ENCODE measurements around the gene KLHL1. TPM values are rescaled to one million over a fixed set of nuclear protein-coding genes. Genes with fewer than 3 reads are reported as not detected.

The KLHL1 gene
- total RNA-seq, 1 donor from 2014 or later: 0.14 TPM

DNA sequence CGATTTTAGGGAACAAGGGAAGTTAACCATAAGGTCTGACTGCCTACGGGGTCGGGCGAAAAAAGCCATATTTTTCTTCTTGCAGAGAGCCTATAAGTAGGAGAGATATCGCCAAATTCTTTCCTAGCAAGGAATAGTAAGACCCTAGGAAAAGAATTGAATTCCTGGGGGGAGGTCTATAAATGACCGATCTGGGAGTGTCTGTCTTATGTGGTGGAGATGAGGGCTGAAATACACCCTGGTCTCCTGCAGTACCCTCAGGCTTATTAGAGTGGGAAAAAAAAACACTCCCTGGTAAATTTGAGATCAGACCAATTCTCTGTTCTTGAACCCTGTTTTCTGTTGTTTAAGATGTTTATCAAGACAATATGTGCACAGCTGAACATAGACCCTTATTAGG is 448.1 kb downstream of the KLHL1 start:
- TF ChIP-seq, protein P1, sequence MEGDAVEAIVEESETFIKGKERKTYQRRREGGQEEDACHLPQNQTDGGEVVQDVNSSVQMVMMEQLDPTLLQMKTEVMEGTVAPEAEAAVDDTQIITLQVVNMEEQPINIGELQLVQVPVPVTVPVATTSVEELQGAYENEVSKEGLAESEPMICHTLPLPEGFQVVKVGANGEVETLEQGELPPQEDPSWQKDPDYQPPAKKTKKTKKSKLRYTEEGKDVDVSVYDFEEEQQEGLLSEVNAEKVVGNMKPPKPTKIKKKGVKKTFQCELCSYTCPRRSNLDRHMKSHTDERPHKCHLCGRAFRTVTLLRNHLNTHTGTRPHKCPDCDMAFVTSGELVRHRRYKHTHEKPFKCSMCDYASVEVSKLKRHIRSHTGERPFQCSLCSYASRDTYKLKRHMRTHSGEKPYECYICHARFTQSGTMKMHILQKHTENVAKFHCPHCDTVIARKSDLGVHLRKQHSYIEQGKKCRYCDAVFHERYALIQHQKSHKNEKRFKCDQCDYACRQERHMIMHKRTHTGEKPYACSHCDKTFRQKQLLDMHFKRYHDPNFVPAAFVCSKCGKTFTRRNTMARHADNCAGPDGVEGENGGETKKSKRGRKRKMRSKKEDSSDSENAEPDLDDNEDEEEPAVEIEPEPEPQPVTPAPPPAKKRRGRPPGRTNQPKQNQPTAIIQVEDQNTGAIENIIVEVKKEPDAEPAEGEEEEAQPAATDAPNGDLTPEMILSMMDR (conservative IDR thresholded peaks at IDR 0.05): no peak
- DNase-seq (ENCODE audit: extremely low spot score, unreplicated experiment): no peak
- H3K27ac Mint-ChIP-seq: no peak overlapping the region
- no peak overlapping the region for H3K4me3 Mint-ChIP-seq
- no peaks in the 10 kb centered on the region for H3K36me3 Mint-ChIP-seq
- H3K27me3 Mint-ChIP-seq: no peaks in the 10 kb centered on the region
- peaks cover 13% of the 10 kb centered on the region for H3K9me3 Mint-ChIP-seq
- H3K4me1 Mint-ChIP-seq (ENCODE audit: unreplicated experiment): no peaks in the 10 kb centered on the region

DNA sequence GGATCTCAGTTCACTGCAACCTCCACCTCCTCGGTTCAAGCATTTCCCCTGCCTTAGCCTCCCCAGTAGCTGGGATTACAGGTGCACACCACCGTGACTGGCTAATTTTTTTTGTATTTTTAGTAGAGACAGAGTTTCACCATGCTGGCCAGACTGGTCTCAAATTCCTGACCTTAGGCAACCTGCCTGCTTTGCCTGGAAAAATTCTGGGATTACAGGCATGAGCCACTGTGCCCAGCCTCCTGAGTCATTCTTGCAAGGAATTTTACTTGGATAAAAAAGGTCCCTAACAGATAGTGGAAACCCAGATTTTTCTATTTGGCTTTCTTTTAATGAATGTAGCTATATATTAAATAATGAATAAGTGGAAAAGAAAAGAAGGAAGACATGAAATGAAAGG is 450.6 kb downstream of the KLHL1 start:
- H3K27ac Mint-ChIP-seq: no peak overlapping the region

DNA sequence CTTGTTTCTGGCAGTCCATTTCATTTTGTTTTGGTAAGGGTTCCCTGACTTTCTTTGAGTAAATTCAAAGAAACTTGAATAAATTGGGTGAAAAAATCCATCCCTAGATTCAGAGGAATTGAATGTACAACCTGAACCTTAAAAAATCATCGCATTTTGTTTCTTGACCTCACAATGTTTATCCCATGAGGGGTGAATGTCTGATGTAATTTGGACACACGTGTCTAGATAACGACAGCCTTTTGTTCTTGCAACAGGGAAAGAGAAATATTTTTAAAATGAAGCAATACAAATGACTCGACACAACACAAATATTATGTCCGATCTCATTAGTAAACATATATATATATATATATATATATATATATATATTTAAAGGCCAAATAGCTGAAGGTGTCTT is 453.9 kb downstream of the KLHL1 start:
- TF ChIP-seq, protein P1 (conservative IDR thresholded peaks at IDR 0.05): no peak

More for the DNA sequence above, 450.6 kb downstream of the KLHL1 start:
- Mint-ChIP-seq H3K4me1 (ENCODE audit: unreplicated experiment) (no peaks in the 10 kb centered on the region), H3K36me3 (no peaks in the 10 kb centered on the region), H3K4me3 (no peak overlapping the region), H3K9me3 (peaks cover 13% of the 10 kb centered on the region), H3K27me3 (no peaks in the 10 kb centered on the region)
- TF ChIP-seq, protein P1 (conservative IDR thresholded peaks at IDR 0.05): no peak
- DNase-seq (ENCODE audit: extremely low spot score, unreplicated experiment): no peak

More for the DNA sequence above, 453.9 kb downstream of the KLHL1 start:
- Mint-ChIP-seq H3K4me3 (no peak overlapping the region), H3K27ac (no peak overlapping the region), H3K36me3 (no peaks in the 10 kb centered on the region), H3K27me3 (no peaks in the 10 kb centered on the region), H3K4me1 (ENCODE audit: unreplicated experiment) (no peaks in the 10 kb centered on the region), H3K9me3 (no peaks in the 10 kb centered on the region)
- no peak for DNase-seq (ENCODE audit: extremely low spot score, unreplicated experiment)

Other genes with a start within 250 kb of the KLHL1 start
- not detected in 2 replicates for gene ATXN8OS, start 626 bp downstream of the KLHL1 start, total RNA-seq (ENCODE audit: low replicate concordance)

Measured in type B pancreatic cell (in vitro differentiated cells).